ENCODE results near the gene PANX3.
"Not testable (repeated sequence)": the region's sequence is repeated elsewhere in the genome, so short reads cannot be mapped to it uniquely, and the experiment has no call there.

The PANX3 gene, protein sequence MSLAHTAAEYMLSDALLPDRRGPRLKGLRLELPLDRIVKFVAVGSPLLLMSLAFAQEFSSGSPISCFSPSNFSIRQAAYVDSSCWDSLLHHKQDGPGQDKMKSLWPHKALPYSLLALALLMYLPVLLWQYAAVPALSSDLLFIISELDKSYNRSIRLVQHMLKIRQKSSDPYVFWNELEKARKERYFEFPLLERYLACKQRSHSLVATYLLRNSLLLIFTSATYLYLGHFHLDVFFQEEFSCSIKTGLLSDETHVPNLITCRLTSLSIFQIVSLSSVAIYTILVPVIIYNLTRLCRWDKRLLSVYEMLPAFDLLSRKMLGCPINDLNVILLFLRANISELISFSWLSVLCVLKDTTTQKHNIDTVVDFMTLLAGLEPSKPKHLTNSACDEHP
- total RNA-seq, result 0 to 0.10 (median 0) reads per million in 18 experiments

DNA sequence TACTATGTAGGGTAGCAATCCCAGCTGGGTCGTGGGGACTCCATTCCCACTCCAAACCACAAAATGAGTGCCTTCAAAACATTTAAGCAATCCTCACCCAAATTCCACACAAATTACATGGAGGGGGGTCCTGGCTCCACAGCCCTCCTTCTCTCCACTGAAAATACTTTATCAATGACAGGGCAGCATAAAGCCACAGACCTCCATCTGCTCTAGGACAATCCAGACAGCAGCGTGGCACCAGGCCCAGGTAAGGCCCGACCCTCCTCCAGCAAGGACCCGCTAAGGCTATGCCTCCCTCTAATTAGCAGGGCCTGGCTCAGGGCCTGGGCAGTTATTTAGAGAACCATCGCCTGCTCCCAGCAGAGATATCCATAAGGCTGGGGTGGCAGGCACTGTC is at the start of gene PANX3:
Gene PANX3 (plus strand): TSS at position 365 of the 400 bp plus-strand sequence. CDS start 129 bp downstream, outside the sequence.
- no peak for DNase-seq

DNA sequence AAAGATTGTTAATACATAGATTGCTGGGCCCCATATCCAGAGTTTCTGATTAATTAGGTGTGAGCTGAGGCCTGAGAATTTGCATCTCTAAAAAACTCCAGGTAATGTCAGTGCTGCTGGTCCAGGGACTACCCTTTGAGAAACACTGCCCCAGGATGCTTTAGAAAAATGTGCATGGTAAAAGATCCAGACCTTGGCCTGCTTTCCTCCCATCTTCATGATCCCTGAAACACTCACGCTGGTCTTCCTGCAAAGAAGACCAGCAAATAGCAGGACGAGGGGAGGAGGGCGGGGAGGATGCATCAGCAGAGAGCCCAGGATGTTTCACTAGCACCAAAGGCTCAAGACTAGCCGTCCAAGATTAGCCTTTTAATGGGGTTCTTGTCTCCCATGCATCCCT is 41.5 kb upstream of the PANX3 start, which contains the start of gene OR8A1:
Gene OR8A1 (plus strand): TSS at position 301 of the 400 bp plus-strand sequence. CDS start 123 bp downstream, outside the sequence.
- DNase-seq, result no peak

DNA sequence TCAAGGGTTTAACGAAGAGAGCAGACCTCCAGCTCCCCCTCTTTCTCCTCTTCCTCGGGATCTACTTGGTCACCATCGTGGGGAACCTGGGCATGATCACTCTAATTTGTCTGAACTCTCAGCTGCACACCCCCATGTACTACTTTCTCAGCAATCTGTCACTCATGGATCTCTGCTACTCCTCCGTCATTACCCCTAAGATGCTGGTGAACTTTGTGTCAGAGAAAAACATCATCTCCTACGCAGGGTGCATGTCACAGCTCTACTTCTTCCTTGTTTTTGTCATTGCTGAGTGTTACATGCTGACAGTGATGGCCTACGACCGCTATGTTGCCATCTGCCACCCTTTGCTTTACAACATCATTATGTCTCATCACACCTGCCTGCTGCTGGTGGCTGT is 41.1 kb upstream of the PANX3 start:
- no peak for DNase-seq

DNA sequence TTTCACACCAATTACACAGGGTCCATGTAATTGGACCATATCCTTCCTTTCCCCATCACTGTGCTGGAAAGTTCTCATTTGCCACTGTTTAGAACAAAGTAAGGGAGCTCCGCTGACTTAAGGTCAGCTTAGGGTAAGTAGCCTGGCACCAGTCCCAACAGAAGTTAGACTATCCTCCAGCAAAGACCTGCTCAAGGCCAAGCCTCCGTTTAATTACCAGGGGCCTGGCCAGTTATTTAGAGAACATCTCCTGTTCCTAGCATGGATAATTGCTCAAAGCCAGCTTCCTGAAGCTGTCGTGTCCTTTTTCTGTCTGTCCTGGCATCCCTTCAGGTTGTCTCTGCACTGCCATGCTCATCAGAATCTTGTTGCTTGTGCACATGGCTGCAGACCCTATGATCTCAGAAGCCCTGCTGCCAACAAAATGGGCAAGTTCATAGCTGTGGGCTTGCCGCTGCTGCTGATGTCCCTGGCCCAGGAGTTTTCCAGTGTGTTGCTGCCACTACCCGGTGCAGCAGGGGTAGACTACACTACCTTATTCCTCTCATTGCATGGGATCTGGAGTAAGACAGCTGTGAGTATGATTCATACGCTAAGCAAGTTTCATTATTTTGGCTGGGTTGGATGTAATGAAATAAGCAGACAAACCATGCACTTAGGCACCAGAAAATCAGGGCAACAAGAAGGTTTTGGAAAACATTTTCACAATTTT is 33.4 kb upstream of the PANX3 start:
- DNase-seq, result no peak

DNA sequence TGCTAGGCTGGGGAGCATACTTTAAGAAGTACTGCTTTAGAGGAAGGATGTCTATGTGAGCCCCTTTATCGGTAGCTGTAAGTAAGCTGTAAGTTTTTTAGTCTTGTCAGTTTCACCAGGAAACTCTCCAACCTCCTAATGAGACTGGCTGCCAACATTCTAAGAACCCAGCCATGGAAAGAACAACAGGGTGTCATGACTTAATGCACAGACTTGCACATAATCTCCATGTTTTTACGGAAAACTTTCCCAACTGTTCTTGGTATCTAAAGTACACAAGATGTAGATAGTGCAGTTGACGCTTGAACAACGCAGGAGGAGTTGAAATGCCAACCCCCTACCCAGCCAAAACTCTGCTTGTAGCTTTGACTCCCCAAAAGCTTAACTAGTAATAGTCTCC is 32.5 kb upstream of the PANX3 start:
- no peak for DNase-seq

DNA sequence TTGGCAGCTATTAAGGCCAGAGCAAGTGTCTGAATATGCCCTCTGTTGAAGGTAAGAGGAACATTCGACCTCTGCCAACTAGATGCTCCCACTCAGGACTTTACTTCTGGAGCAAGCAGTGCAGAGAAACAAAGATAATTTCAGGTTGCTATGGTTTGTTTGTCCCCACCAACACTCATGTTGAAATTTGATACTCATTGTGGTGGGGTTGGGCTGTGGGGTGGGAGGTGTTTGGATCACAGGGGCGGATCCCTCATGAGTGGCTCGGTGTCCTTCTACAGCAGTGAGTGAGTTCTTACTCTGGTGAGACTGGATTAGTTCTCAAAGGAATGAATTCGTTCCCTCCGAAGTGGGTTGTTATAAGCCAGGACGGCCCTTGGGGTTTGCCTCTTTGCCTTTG is 29.4 kb upstream of the PANX3 start:
- DNase-seq, result no peak

DNA sequence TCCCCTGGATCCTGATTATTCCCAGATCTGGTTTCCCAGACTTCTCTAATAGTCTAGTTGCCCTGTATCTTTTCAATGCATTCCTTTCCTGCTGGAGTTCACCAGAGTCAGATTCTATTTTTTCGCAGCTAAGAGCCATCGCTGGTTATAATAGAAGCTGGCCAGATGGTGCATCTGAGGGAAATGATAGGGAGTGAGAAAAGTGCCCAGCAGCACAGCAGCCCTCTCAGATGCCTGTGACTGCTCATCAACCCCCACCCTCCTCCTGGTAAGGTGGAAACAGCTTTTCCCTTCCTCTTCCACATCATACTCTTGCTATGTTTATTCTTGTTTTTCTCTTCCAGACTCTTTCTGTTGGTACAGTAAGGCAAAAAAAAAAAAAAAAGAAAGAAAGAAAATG is 28.7 kb upstream of the PANX3 start:
- DNase-seq, result no peak

DNA sequence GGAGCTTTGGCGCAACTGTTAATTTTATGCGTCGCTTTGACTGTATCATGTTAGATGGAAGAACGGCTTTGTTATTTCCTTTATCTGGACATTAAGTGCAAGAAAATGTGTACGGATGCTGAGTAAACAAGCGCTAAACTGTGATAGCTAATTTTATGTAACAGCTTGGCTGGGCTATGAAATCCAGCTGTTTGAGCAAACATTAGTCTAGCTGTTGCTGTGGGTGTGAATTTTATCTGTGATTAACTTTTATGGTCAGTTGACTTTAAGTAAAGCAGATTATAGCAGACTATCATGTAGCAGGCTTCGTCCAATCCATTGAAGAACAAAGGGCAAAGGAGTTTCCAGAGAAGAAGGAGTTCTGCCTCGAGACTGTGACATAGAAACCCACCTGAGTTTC is 27.4 kb upstream of the PANX3 start:
- DNase-seq, result no peak

DNA sequence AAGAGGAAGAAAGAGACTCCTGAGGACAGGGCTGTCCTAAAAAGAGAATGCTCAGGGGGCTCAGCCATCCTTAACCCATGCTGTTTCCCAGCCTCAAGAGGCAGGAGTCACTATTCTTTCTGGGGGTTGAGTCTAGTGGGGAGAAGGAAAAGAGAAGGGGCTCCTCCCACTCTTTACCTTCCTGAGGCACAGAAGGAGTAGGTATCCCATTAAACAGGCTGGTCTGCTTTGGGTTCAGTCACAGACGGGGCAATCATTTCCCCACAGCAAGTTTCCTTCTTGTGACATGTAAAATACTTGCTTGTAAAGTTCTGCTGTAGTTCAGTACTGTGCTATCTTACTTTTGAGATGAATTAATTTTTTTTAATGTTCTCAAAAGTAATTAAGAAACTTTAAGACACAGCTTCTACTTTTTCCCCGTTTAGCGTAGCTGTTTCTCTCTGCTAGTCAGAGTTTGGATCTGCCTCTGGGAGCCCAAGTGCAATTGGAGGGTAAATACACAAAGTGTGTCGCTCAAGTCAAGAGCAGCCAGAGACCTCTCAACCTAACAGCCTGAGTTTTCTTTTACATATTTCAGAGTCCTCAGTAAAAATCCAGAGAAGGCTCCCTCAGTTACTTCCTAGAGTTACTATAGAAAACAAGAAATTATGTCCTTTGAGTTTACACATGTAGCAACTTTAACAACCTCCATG is 26.4 kb upstream of the PANX3 start:
- DNase-seq, result no peak

DNA sequence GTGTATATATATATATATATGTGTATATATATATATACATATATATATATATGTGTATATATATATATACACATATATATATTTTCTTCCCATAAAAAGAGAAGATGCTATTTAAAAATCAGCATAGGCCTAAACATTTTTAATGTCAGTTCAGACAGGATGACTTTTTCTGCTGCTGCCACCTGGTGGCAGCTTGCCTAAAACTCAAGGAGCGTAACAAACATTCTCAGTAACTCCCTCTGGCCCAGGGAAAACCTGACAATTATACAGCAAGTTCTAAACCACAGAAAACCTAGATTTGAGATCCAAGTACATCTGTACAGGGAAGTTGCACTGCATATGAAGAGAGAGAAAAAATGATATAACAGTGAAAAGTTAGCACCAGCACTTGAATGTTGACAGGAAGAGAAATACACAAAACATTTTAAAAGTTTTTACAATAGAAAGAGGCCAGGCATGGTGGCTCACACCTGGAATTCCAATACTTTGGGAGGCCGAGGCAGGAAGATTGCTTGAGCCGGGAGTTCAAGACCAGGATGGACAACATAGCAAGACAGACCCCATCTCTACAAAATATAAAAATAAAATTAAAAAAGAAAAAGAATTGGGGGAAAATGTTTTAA is 24.9 kb upstream of the PANX3 start:
- DNase-seq, result peak; percentile 69 to 70

DNA sequence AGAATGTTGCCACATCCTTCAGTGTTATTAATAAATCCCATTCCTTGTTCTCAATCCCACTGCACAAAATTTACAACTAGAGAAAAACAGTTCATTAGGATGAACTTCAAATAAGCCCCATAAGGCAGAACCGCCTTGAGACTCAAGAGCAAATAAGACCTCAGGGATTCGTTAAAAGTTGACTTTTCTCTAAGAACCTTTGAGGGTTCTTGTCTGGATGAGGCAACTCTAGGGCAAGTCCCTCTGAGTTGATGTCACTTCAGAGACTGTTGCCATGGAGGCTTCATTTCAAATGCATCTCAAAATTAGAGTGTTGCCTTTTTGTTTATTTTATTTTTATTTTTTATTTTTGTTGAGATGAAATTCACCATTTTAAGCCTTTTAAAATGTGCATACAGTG is 19.8 kb upstream of the PANX3 start:
- no peak for DNase-seq

DNA sequence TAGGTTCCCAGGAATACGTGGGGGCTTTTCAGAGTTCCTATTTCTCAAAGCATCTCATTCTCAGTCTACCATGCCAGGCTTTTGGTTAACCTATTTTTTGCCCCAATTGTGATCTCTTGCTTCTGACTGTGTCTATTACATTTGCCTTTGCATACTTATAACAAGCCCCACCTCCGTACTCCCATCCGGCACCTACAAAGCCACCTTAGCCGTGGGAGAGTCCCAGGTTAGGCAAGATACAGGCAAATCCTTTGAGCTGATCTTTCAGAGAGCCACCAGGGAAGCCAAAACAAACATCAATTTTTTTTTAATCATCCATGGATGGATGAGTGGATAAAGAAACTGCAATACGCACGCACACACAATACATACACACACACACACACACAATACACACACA is 18.6 kb upstream of the PANX3 start:
- DNase-seq, result no peak

DNA sequence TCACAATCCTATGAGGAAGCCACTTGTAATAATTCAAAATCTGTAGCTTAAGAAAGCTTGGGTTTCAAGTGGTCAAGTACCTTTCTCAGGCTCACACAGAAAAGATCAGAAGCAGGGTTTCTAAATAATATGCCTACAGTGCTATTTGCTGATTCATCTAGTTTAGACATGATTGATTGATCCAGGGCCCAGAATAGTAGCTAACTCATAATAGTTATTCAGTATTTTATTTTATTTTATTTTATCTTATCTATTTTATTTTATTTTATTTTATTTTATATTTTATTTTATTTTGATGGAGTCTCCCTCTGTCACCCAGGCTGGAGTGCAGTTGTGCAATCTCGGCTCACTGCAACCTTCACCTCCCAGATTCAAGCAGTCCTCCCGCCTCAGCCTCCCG is 15.9 kb upstream of the PANX3 start:
- no peak for DNase-seq

DNA sequence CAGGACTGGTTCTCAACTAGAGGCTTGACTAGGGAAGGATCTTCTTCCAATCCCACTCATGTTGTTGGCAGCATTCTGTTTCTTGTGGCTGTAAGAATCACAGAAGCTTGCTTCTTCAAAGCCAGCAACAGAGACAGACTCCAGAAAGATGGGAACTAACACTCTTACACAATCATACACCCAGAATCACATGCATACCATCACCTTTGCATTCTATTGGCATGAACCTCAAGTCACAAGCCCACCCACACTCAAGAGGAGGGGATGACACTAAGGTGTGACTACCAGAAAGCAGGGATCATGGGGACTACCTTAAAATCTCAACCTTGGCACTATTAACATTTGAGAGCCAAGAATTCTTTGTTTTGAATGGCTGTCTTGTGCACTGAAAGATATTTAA is 13.6 kb upstream of the PANX3 start:
- DNase-seq, result peak; percentile 16 to 36

DNA sequence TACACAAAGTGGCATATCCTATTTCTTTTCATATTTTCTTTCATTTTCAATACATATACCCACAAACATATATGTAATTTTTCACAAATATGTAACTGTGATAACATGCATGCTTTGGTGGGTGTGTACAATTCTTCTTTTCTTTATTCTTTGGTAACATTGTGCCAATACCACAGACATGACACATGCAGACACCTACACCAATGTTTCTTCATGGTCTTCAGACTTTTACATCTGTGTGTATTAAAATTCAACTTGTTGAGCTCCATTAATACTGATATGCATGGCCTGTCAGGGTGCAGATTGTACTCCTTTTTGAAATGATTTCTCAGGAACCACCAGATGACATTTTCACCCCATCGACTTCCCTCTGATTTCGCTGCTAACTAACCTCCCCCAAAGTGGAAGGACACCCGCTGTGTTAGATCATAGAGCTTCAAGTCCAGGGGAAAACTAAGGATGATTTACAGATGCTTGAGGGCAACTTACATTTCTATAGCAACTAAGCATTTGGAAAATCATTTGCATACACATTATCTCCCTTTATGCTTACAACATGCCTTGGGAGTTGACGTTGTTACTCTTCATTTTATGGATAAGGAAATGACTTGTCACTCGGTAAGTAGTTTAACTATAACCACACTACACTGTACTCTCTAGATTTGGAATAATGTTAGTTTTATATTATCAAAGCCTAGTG is 10.5 kb upstream of the PANX3 start:
- DNase-seq, result no peak

DNA sequence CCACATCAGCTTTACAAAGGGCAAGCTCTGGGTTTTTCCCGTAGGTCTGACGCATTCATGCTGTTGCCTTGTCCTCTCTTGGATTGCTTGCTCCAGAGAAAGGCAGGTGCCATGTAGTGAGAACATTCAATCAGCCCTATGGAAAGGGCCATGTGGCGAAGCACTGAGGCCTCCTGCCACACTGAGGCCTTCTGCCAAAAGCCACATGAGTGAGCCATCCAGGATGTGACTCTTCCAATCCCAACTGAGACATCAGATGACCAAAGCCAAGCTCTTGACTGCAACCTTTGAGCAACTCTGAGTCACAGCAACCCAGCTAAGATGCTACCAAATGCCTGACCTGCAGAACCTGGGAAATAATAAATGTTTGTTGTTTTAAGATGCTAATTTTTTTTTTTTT is 9.0 kb upstream of the PANX3 start:
- peak in 1 of 2 donors; percentile 18 for DNase-seq

DNA sequence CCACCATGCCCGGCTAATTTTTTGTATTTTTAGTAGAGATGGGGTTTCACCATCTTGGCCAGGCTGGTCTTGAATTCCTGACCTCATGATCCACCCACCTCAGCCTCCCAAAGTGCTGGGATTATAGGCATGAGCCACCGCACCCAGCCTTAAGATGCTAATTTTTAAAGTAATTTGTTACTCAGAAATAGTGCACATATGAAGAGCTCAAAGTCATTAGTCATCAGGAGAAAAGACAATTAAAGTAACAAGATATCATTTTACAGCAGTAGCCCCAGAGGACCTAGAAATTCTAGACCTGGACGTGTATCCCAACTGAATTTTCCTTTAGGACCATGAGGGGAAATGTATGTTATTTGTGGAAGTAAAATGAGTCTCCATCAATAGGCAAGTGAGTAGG is 8.5 kb upstream of the PANX3 start:
- not testable (repeated sequence) for DNase-seq

DNA sequence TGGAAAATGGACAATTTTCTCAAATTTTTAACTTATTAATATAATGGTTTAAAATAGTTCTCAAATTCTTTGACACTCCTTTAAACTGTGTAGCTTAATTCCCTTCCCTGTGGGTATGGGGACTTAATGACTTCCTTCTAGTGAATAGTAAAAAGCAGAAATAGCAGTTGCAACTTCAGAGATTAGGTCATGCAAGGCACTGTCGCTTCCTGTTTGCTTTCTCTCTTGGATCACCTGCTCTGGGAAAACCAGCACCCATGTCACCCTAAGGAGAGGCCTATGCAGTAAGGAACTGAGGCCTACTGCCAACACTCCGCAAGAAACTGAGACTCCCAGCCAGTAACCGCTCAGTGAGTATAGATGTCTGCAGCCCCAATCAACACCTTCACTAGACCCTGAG is 5.5 kb upstream of the PANX3 start:
- peak; percentile 90 to 93 for DNase-seq

DNA sequence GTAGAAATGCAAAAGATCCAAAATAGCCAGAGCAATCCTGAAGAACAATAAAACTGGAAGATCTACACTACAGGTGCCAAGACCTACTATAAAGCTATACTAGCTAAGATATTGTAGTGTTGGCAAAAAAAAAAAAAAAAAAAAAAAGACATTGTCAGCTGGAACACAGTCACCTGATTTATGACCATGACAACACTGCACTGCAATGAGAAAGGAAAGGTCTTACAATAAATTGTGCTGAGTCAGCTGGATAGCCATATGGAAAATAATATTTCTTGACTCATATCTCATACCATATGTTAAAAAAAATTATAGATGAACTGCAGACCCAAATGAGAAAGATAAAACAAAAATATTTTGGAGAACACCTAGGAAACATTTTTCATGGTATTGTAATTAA is 3.1 kb upstream of the PANX3 start:
- DNase-seq, result peak; percentile 5 to 13

DNA sequence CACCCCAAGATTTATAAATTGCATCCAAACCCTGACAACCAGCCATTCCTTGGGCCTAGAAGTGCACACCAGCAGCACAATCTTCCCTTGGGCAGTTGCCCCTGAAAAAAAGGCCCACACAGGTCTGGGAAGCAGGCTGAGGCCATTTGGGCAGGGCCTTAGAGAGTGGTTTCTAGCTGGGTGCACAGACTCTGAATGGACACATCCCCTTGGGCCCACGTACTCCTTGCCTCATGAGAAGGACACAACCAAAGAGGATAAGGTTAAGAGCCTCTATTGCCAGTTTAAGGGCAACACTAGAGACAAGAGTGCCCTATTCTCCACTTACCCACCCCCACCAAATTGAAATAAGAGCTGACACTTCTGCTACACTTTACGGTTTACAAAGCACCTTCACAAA is 933 bp upstream of the PANX3 start:
- DNase-seq, result no peak

DNA sequence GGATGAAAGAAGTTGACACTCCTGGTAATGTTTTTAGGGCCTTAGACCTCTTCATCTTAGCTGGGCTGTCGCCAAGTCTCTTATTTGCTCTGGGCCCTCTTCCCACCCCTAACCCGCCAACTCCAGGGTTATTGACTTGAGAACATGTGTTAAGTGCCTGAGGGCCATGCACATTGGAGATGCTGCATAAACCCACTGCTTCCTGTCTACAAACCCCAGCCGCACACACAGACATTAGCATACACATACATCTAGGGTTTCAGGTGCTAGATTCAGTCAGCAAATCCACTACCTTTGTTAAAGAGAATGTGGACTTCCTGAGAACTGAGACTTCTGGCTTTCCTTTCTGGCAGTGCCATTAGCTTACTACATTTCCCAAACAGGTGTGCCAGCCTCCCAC is 817 bp downstream of the PANX3 start:
- no peak for DNase-seq

DNA sequence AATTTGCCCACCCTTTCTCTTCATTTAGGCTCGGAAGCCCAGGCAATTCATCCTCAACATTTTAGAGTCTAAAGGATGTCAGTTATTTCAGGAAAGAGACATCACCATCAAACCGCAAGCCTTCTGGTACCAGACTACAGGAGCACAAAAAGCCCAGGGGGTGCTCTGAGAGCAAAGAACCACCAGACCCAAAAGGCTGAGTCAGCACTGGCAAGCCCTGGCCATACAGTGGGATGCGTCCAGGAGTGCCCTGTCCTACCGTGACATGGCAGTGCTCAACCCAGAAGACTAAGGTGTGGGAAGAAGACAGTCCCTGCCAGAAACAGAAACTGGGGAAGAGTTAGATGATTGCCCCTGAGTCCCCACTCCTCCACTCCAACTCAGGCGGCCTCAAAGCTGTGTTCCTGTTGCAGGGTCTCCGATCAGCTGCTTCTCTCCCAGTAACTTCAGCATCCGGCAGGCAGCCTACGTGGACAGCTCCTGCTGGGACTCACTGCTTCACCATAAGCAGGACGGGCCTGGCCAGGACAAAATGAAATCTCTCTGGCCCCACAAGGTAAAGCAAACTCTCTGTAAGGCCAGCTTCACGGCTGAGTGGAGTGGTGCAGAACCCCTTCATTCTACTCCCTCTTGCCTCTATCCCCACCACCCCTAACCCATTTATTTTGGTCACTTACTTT is 1.5 kb downstream of the PANX3 start:
- no peak for DNase-seq
